Astrocyte of the hippocampus (primary cell): Measurements from ENCODE around the gene SPOPL.
"Not testable (repeated sequence)": the region's sequence is repeated elsewhere in the genome, so short reads cannot be mapped to it uniquely, and the experiment has no call there.

Experiments used
- DNase-seq: peaks from one replicate; pipeline ENCODE4 v3.0.0; 2011; ENCODE audit warnings: low read depth, low spot score

SPOPL gene

DNA sequence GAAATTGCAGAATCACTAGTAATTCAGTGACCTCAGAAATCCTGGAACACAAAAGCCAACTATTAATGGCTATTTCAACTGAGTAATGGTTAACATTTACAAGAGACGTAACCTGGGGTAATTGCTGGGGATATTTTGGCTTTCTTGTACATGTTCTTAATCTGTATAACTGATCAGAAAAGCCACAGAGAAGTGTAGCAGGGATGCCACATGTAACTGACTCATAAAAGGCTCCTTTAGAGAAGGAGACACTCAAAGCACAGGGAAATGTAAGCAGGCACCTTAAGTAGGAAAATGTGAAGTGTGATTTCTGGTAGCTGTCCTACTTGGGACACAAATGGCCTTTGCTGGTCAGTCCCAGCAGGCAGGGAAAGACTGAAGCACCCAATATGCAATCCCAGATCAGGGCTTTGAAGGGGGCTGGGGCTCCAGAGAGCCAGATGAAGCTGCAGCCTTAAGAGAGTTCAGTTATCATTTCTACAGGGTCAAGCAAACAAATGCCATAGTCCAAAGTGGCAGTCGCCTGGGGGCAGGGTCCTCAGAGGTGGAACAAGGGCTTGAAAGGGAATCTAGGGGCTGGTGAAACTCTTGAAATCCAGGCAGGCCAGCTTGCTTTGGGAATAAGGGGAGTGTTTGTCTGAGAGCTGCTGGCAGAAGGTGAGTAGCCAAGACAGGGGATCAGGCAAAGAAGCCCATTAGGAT is 7.2 kb upstream of the SPOPL start:
- no peak for DNase-seq

DNA sequence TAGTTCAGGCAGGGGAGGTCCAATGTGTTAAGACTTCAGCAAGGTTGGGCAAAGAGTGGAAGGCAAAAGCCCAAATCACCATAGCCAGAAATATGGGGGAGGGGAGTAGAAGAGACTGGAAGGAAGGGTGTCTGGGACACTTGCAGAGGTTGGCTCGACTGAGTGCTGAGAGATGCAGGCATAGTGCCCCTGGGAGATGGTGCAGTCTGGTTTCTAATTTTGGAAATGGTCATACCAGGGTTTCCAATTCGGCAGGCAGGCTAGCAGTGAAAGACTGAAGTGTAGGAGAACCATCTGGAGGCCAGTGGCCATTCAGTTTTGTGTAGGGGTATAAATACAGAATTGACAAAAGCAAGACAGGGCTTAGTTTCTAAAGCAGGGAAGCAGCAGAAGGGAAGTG is 6.2 kb upstream of the SPOPL start:
- DNase-seq: no peak

DNA sequence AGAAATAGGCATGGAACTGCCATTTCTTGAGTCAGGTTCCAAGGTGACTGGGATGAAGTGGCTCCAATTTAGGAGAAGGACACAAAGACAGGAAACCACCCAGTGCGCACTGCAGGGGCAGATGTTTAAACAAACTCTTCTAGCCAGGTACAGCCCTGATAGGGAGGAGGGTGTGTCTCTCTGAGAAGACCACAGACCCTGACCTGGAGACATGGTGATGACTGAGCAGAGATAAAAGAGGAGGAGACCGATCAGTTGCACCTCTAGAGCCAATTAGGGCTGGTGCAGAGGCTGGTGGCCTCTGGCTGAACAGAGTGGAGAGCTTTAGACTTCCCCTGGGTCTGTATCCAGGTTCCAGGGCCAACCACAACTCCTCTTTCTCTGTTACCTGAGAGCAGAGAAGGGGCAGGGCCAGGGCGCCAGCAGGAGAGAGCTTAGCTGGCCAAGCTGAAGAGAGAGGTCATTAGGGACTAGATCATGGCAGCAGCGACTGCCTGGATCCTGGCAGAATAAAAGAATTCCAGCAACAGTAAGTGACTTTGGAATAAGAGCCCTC is 5.4 kb upstream of the SPOPL start:
- no peak for DNase-seq

DNA sequence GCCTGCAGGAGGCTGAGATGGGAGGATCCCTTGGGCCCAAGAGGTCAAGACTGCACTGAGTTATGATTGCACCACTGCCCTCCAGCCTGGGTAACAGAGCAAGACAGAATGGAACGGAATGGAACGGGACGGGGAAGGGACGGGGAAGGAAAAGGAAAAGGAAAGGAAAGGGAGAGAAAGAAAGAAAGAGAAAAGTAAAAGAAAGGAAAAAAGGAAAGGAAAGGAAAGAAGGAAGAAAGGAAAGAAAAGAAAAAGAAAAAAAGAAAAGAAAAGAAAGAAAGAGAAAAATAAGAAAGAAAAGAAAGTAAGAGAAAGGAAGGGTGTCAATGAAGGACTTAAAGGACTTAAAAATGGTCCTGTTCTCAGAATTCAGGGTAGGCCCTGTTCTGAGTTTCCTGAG is 4.3 kb upstream of the SPOPL start:
- DNase-seq: no peak

DNA sequence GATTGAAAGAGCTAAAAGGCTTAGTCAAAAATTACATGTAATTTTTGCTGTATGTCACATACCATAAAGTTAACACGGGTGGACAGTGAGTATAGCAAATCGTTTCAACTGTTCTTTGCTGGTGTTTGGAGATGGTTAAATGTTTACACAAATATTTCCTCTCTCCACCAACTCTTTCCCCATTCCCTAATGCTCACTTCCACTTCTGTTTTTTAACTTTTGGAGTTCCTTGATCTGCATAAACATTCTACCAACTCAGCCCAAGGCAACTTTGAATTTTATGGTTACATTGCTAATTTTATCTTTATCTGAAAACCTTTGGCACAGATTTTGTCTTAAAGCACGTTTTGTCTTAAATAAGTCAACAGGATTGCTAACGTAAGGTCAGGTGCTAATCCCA is 1.9 kb upstream of the SPOPL start:
- no peak for DNase-seq

DNA sequence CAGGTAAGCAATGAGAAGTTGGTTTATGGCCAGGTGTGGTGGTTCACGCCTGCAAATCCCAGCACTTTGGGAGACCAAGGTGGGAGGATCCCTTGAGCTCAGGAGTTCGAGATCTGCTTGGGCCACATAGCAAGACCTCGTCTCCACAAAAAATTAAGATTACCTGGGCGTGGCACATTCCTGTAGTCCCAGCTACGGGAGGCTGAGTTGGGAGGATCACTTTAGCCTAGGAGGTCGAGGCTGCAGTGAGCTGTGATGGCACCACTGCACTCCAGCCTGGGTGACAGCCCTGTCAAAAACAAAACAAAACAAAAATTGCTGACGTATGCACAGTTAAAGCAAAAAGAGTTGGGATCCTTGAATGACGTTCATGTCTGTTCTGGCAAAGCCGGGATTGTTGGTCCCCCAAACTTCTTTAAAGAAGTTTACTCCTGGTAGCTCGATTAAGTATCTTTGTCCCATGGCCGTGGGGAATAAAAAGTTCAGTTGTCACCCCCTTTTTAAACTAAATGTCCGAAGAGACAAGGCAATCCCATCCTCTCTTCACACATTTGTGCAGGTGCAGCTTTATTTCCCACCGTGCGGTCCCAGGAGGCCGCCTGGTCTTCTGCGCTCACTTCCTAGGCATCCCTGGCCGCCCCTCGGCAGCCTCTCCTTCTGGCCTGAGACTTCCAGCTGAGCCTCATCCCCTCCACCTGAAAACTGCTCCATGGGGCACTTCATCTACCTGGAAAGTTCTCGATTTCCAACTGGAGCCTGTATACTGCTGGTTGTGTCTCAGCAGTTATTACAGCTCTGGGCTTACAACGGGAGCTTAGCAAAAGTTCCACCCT is 762 bp upstream of the SPOPL start:
- no peak for DNase-seq

DNA sequence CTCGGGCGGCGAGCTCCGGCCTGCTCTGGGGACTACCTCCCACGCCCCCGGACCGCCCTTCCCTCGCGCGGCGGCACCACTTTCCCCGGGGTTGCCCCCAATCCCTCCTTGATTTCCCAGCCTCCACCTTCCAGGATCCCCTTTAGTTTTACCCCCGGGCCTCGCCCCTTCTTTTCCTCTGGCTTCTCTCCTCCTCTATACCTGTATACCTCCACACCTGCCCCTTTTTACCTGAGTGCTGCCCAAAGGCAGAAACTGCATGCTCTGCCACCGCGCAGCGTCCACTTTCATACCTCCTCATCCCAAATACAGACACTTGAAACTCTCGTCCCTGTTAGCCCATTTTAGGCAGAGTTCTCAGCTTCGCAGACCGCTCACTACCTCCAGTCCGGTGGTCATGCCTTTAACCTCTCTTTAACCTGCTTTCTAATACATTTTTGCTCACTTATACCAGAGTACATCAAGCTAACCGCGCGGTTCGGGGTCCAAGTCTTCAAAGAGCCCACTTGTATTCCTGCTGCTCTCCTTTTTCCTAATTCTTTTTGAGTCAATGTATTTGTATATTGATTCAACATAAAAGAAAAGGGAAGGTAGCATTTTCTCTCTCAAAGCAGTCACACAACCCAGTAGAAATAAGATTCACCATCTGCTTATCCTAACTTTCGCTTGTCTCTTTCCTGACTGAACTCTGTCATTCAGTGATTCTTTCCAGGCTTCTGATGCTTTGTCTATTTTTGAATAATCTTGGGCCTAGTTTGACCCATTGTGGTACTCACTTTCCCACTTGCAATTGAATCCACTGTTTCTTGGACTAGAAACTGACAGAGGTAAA is 901 bp downstream of the SPOPL start:
- DNase-seq: peak; percentile 39

DNA sequence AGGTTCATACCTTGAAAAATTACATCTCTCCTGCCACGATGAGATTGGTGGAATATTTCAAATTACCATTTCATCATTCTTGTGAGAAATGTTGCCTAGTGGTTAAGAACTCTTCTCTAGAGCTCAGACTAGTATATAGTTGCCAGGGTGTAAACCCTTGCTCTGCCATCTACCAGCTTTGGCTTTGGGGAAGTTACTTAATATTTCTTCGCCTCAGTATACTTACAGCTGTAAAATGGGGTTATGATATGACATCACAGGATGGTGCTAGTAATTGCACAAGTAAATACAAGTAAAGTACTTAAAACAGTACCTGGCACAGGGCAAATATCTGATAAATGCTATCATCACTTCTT is 1.5 kb downstream of the SPOPL start:
- DNase-seq: no peak

DNA sequence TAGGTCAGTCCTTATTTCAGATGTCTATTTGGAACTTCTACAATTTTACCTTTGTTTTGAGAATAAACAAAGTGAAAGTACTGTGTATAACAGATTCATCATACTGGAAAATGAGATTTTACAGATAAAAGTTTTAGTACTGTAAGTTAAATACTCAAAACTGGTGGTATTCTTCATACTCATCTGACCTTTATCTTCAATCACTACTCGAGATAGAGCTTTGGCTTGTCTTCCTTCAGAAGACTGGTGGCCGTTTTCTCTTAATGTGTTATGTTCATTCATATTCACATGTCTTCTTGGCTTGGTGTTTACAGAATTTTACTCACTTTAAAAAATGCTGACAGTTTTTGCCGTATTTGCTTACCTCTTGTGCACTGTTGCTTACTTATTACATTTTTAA is 2.1 kb downstream of the SPOPL start:
- DNase-seq: no peak

DNA sequence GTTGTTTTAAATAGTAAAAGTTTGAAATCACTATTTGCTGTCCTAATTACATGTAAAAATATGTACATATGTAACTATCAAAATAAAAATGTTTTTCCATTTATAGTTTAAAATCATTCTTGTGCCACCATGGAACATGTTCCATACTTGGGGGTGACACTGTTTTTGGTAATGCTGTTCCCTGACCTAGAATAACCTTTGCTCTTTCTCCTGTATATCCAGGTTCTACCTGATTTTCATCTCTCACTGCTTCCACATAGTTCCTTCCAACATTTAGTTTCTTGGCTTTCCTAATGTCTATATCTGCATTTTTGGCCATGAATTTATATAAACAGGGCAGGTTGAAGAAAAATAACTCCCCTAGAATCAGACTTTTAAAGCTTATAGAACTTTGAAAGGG is 2.5 kb downstream of the SPOPL start:
- no peak for DNase-seq

DNA sequence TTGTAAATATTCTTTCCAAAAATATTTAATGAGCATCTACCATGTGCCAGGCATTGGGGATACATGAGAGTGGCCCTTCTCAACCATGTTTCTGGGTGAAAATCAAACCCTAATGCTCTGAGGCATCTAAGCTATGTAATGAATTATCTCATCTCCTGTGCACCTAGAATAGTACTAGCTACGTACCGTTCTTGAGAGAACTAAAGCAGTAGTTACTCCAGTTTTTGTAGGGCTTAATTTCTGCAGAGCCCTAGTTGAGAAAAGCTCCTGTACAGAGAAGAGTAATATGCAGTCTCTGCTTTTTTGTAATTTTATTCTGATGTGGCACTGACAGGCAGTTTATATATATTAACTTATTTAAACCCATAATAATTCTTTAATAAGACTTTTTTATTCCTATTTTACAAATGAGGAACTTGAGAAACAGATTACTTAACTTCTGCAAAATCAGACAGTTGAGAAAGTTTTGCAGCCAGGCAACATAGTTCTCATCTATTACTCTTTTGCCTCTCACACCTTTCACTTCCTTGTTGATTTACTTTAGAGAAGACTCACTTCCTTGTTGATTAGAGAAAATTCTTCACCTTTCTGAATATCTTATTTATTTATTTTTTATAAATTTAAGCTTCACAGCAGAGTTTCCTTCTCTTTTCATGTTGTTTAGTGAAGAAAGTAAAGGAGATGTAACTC is 3.1 kb downstream of the SPOPL start:
- DNase-seq: no peak

DNA sequence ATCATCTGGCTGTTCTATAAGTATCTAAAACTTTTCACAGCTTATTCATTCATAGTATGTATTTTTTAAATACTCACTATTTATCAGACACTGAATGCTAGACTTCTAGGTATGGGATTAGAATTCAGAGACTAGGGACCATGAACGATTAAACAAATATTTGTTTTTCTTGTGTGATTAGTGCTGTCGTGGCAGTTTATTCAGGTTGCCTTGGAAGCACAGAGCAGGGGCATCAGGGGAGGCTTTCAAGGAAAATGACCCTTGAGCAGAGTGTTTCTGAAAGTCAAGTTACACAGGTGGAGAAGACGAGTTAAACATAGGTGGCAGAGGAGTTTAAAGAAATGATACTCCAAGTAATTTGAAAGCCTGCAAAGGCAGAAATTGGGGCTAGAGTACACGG is 5.7 kb downstream of the SPOPL start:
- DNase-seq: no peak

DNA sequence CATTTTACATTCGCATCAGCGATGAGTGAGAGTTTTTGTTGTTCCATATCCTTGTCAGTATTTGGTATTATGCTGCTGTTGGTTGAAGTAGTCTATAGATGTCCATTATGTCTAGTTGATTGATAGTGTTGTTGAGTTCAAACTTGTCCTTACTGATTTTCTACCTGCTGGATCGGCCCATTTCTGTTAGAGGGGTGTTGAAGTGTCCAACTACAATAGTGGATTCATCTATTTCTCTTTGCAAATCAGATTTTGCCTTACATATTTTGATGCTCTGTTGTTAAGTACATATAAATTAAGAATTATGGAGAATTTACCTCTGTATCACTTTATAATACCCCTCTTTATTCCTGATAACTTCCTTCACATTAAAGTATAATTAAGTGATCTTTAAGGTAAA is 8.7 kb downstream of the SPOPL start:
- no peak for DNase-seq

DNA sequence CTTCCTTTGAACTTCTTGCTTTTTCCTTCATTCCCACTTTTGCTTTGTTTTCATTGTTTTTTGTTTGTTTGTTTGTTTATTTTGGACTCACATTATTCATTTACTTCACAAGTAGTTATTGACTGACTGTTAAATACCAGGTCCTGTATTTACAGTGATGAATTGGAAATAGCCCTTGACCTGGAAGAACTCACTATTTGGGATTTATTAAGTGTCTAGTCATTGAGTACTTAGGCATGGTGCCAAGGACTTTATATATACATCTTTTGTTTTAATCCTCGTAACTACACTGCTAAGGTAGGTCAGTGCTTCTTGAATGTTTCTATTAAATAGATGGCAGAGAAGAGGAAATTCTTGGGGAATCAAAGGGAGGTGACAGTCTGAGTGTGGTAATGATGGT is 11.1 kb downstream of the SPOPL start:
- no peak for DNase-seq

DNA sequence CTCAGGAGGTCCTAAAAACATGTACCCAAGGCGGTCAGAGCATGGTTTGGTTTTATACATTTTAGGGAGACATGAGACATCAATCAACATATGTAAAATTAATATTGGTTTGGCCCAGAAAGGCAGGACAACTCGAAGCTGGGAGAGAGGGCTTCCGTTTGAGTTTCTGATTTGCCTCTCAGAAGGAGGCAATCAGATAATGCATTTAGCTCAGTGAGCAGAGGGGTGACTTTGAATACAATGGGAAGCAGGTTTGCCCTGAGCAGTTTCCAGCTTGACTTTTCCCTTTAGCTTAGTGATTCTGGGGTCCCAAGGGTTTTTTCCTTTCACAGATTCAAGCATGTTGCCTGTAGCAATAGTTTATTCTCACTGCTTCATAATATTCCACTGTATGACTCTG is 12.6 kb downstream of the SPOPL start:
- DNase-seq: no peak

DNA sequence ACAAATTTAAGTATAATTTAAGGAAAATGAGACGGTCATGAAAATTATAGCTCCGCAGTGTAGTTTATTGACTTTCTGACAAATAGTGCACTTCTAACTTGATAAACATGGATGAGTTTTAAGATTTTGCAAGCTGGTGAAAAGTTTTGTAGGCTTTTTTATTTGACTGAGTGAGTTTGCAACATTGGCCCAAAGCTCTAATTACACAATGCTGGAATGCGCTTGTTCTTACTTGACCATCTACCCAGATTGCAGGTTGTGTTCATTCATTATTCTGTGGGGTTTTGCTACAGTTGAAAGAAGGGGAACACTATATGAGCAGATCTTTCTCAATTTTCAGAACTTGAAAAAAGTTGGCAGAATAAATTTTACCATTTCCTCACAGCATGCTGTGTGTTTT is 13.5 kb downstream of the SPOPL start:
- no peak for DNase-seq

DNA sequence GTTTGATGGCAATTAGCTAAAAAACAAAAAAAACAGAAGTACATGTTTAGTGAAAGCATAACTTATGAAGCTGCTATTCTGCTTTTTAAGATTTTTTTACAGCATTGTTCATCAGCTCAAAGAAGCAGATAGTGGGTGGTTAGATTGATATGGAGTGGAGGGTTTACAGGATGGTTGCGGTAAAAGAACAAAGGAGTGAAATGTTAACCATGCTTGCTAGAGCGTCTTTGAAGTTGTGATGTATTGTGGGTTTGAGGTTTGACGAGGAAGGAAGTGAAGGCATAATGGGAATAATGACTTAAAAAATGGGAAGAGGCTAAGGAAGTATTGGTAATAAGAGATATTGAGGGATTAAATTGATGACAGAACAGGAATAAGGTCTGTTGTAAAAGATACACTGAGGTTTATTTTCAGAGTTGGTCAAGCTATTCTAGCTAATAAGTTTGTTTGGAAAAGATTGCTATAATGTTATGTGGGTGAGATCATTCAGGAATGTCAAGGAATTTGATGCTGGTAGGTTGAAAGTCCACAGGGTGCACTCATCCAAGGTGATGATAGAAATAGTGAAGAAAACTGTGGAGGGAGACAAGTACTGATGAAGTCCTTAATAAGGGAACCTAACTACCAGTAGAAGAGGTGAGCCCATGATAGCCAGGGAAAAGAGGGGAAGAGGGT is 14.6 kb downstream of the SPOPL start:
- DNase-seq: peak; percentile 76

DNA sequence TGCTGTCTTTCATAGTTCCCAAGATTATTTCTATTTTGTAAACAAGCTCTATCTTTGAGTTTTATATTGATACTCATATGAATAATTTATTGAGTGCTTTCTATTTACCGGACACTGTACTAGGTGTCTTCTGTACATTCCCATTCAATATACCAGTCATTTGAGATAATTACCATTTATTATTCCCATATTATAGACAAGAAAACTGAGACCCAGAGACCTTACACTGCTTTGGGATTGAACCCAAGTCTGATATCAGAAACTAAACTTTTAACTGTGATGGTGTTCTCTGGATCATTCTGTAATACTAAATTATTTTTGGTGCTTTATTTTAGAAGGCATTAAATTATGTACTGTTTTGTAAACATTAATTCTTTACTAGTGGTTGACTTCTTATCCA is 17.3 kb downstream of the SPOPL start:
- no peak for DNase-seq

DNA sequence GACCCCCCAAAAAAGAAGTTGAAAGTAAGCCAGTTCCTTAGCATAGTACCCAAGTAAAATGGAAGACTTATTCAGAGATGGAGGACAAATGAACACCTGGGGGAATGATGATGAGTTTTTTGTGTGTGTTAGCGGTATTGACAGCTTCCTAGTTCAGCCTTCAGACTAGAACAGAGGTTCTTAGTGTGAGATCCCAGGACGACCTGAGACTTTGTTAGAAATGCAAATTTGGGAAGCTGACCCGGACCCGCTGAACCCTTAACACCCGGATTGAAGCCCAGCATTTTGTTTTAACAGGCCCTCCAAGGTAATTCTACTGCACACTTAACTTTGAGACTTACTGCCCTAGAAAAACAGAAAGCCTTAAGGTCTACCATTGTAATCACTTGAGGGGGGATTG is 20.3 kb downstream of the SPOPL start:
- DNase-seq: no peak

DNA sequence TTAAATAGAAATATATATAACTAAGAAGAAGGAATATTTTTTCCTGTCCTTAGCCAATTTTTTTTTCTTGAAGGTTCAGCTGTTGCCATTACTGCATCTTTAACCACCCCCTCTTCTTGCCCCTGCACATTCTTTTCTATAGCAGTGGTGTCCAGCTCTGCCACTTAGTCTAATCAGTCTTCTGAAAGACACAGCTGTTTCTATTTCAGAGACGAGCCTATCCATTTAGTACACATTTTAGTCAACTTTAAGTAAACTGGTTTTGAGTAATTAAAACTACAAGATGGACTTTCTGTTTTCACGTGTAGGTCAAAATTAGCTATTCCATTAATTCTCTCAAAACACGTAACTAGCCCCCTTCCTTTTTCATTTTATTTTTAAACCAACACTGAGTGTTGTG is 21.0 kb downstream of the SPOPL start:
- no peak for DNase-seq

DNA sequence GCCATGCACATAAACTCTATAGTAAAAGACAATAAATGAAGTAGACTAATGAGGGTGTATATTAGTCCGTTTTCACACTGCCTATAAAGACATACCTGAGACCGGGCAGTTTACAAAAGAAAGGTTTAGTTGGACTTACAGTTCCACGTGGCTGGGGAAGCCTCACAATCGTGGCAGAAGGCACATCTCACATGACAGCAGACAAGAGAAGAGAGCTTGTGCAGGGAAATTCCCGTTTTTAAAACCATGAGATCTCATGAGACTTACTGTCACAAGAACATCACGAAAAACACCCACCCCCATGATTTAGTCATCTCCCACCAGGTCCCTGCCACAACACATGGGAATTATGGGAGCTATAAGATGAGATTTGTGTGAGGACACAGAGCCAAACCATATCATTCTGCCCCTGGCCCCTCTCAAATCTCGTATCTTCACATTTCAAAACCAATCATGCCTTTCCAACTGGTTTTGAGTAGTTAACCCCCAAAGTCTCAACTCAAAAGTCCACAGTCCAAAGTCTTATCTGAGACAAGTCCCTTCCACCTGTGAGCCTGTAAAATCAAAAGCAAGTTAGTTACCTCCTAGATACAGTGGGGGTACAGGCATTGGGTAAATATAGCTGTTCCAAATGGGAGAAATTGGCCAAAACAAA is 21.6 kb downstream of the SPOPL start:
- DNase-seq: not testable (repeated sequence)
